IMR-90 (cell line): ENCODE data around the gene ZFP36L1. TPM values are rescaled to one million over a fixed set of nuclear protein-coding genes. Genes with fewer than 3 reads are reported as not detected.

Source experiments
- CEBPB ChIP-seq: IDR thresholded peaks from 2 replicates; pipeline ENCODE4 v1.6.1; 2012; ENCODE audit warnings: low read depth, low read length, improper control_type of control experiment
- CHD1 ChIP-seq: IDR thresholded peaks from 2 replicates; pipeline ENCODE4 v1.6.1; 2012; ENCODE audit warnings: low read depth, low read length, improper control_type of control experiment
- MAFK ChIP-seq: IDR thresholded peaks from 2 replicates; pipeline ENCODE4 v1.6.1; 2012; ENCODE audit warnings: low read depth, low read length, improper control_type of control experiment
- RFX5 ChIP-seq: IDR thresholded peaks from 2 replicates; pipeline ENCODE4 v1.8.0; 2012; ENCODE audit warnings: low read depth, mild to moderate bottlenecking, low read length, moderate library complexity
- polyA plus RNA-seq, 3 experiments: library from polyadenylated mRNA; depleted of rRNA; stranded (reverse); fragments of >200 nt; gene quantifications; 2 replicates each; pipeline ENCODE4 v1.2.3, GENCODE V29; 2012; ENCODE audit warnings: low replicate concordance in 1 of 3
- total RNA-seq: library from RNA; depleted of rRNA; stranded (reverse); fragments of >200 nt; gene quantifications from 2 replicates; pipeline ENCODE4 v1.2.3, GENCODE V29; 2012

The ZFP36L1 gene
- total and polyA plus RNA-seq, 2 of the 4 experiments (the other 2 are of a cell fraction), result 6.5 to 140 TPM

DNA sequence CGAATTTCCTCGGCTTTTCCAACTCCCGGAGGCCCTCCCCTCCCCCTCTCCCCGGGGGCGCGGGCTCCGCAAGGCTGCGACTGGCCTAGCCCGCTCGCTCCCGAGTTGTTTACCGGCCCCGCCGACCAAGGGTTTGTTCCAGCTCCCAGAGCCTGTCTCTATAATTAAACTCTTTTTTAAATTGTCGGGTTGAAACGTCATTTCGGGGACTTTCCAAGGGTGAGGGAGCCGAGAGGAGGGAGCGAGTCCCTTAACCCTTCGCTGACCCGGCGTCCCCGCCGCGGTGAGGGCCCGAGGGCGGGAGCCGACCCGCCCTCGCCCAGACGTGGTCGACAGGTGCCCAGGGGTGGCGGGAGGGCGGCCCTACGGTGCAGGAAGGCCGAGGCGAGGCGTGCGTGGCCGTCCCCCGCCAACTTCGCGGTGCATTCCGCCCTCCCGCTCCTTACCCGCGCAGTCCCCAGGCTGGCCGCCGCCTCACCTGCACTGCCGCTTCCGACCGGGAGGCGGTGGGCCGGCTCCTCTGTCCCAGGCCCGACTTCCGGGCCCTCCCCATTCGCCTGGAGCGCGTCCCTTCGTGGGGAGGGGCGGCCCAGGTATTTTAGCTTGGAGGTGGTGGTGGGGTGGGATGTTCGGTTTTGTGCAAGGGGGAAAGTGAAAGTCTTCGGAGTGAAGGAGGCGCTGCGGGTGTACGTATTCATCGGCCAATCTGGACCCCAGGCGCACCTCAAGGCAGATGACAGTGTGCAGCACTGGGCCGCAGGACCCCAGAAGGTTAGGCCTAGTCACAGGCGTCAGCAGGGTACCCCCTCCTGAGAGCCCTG, 2.9 kb upstream of the ZFP36L1 start (continued):
- TF ChIP-seq RFX5 (no peak), CHD1 (no peak), MAFK (no peak), CEBPB (no peak)
